Activated T-helper 2 cell treated with anti-CD3 and anti-CD28 coated beads, Interferon-gamma antibody, Interleukin-2, Interleukin-4, amounts not matched to agents 10 μg/mL and 5 μg/mL and 100 μg/mL, durations not matched to agents 14 hours and 24 hours and 36 hours (primary cell): ENCODE data around the gene HSPA12B. TPM values are rescaled to one million over a fixed set of nuclear protein-coding genes. Genes with fewer than 3 reads are reported as not detected.

Experiments
- DNase-seq: peaks from one replicate; pipeline ENCODE4 v3.0.0; 2021; ENCODE audit warnings: low spot score
- H3K27ac Mint-ChIP-seq: one replicate; pipeline ENCODE4 v1.8.0; 2021; ENCODE audit warnings: mixed read lengths
- H3K27me3 Mint-ChIP-seq: one replicate; pipeline ENCODE4 v1.8.0; 2021; ENCODE audit warnings: low read depth, mixed read lengths
- H3K36me3 Mint-ChIP-seq: one replicate; pipeline ENCODE4 v1.8.0; 2021; ENCODE audit warnings: low read depth, mixed read lengths
- H3K4me1 Mint-ChIP-seq: one replicate; pipeline ENCODE4 v1.8.0; 2021; ENCODE audit warnings: low read depth, mixed read lengths
- H3K4me3 Mint-ChIP-seq: one replicate; pipeline ENCODE4 v1.8.0; 2021; ENCODE audit warnings: low read depth, mild to moderate bottlenecking, moderate library complexity, mixed read lengths
- H3K9me3 Mint-ChIP-seq: one replicate; pipeline ENCODE4 v1.8.0; 2021; ENCODE audit warnings: mixed read lengths
- intact Hi-C: fragments of 100-400 bp; cut with micrococcal nuclease; formaldehyde crosslinking; loops from one replicate; pipeline ENCODE4 v1.15.1; 2023
- total RNA-seq: library from RNA; stranded (reverse); gene quantifications from 2 replicates; pipeline ENCODE4 v1.2.3, GENCODE V29; 2022

The HSPA12B gene
- total RNA-seq, 1 donor from 2014 or later, result 0.05 TPM

DNA sequence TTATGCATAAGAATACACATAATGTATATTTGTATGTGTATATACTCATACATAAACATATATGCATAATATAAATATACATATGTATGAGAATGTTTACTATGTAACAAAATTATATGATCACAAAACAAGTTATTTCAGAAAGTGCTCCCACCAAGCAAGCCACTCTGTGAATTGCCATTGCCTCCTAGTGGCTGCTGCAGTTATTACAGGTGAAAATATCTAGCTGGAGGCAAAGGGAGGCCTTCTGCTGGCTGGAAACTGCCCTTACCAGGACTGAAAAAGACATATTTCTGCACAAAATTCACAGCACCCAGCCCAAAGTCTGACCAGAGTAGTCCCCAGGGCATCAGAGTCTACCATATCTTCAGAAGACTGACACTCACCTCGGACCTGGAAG, 36.3 kb upstream of the HSPA12B start:
- Mint-ChIP-seq H3K4me3 (no peak overlapping the region), H3K27ac (no peak overlapping the region), H3K27me3 (no peaks in the 10 kb centered on the region), H3K36me3 (no peaks in the 10 kb centered on the region), H3K4me1 (no peaks in the 10 kb centered on the region), H3K9me3 (no peaks in the 10 kb centered on the region)
- DNase-seq, result no peak
- intact Hi-C loops, result no loop called here

- Mint-ChIP-seq H3K4me1 (no peaks in the 10 kb centered on the region), H3K36me3 (no peaks in the 10 kb centered on the region), H3K9me3 (no peaks in the 10 kb centered on the region), H3K27ac (no peak overlapping the region), H3K4me3 (no peak overlapping the region), H3K27me3 (no peaks in the 10 kb centered on the region)
- no peak for DNase-seq
- intact Hi-C loops, result no loop called here
These were observed 35.5 kb upstream of the HSPA12B start for GRCh38 chr20:3696745-3697587.

GRCh38 chr20:3697588-3698305, 34.7 kb upstream of the HSPA12B start:
- DNase-seq, result no peak
- Mint-ChIP-seq H3K4me1 (no peaks in the 10 kb centered on the region), H3K27me3 (no peaks in the 10 kb centered on the region), H3K9me3 (no peaks in the 10 kb centered on the region), H3K36me3 (no peaks in the 10 kb centered on the region), H3K4me3 (no peak overlapping the region), H3K27ac (no peak overlapping the region)
- intact Hi-C loops, result no loop called here

- intact Hi-C loops, result no loop called here
- no peak overlapping the region for H3K27ac Mint-ChIP-seq
- no peaks in the 10 kb centered on the region for H3K9me3 Mint-ChIP-seq
- H3K4me3 Mint-ChIP-seq, result no peak overlapping the region
- H3K27me3 Mint-ChIP-seq, result no peaks in the 10 kb centered on the region
- no peaks in the 10 kb centered on the region for H3K4me1 Mint-ChIP-seq
- no peak for DNase-seq
- no peaks in the 10 kb centered on the region for H3K36me3 Mint-ChIP-seq
These were observed 33.9 kb upstream of the HSPA12B start for GRCh38 chr20:3698591-3699001.

GRCh38 chr20:3699037-3699436, 33.4 kb upstream of the HSPA12B start:
- Mint-ChIP-seq H3K27me3 (no peaks in the 10 kb centered on the region), H3K4me1 (no peaks in the 10 kb centered on the region), H3K9me3 (no peaks in the 10 kb centered on the region), H3K27ac (no peak overlapping the region), H3K36me3 (no peaks in the 10 kb centered on the region), H3K4me3 (no peak overlapping the region)
- intact Hi-C loops, result no loop called here
- no peak for DNase-seq

GRCh38 chr20:3701061-3701998, 31.2 kb upstream of the HSPA12B start:
- no peaks in the 10 kb centered on the region for H3K27me3 Mint-ChIP-seq
- no peaks in the 10 kb centered on the region for H3K9me3 Mint-ChIP-seq
- H3K27ac Mint-ChIP-seq, result no peak overlapping the region
- H3K4me3 Mint-ChIP-seq, result no peak overlapping the region
- no peaks in the 10 kb centered on the region for H3K4me1 Mint-ChIP-seq
- no peak for DNase-seq
- intact Hi-C loops, result no loop called here
- no peaks in the 10 kb centered on the region for H3K36me3 Mint-ChIP-seq

DNA sequence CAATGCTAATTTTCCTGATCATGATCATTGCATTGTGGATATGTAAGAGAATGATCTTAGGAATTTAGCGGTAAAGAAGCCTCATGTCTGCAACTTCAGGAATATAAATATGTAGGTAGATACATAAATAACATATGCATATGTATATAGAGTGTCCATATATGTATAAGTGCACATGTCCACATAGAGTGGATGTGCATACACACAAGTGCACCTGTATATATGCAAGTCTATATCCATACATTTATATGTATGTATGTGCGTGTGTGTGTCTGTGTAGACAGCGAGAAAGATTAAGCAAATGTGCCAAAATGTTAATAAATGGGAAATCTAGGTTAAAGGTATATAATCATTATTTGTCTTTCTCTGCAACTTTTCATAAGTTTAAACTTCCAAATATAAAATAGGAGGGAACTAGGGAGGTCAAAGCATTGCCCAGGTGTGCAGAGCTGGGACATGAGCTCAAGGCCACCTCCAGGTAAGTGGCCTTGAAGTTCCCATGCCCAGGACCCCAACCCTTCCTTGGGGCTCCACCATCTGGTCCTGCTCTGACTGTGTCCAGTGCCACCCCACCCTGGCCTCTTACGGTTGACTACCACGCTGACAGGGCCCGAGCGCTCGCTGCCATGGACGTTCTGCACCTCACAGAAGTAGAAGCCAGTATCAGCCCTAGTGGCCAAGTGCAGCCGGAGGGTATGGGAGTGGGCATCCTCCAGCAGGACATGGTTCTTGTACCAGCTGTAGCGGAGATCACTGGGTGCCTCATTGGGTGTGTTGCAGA, 29.7 kb upstream of the HSPA12B start:
- H3K36me3 Mint-ChIP-seq, result no peaks in the 10 kb centered on the region
- no peak overlapping the region for H3K27ac Mint-ChIP-seq
- no peaks in the 10 kb centered on the region for H3K9me3 Mint-ChIP-seq
- no peaks in the 10 kb centered on the region for H3K4me1 Mint-ChIP-seq
- H3K4me3 Mint-ChIP-seq, result no peak overlapping the region
- intact Hi-C loops, result no loop called here
- no peaks in the 10 kb centered on the region for H3K27me3 Mint-ChIP-seq
- no peak for DNase-seq

GRCh38 chr20:3704087-3704486, 28.4 kb upstream of the HSPA12B start:
- no peaks in the 10 kb centered on the region for H3K4me1 Mint-ChIP-seq
- DNase-seq, result no peak
- H3K27ac Mint-ChIP-seq, result no peak overlapping the region
- no peaks in the 10 kb centered on the region for H3K36me3 Mint-ChIP-seq
- no peak overlapping the region for H3K4me3 Mint-ChIP-seq
- H3K27me3 Mint-ChIP-seq, result peaks cover 3% of the 10 kb centered on the region
- intact Hi-C loops, result no loop called here
- no peaks in the 10 kb centered on the region for H3K9me3 Mint-ChIP-seq

- Mint-ChIP-seq H3K4me3 (no peak overlapping the region), H3K27me3 (peaks cover 8% of the 10 kb centered on the region), H3K27ac (no peak overlapping the region), H3K4me1 (no peaks in the 10 kb centered on the region), H3K36me3 (no peaks in the 10 kb centered on the region), H3K9me3 (no peaks in the 10 kb centered on the region)
- no peak for DNase-seq
- intact Hi-C loops, result no loop called here
These were observed 27.0 kb upstream of the HSPA12B start for GRCh38 chr20:3705491-3705969.

- H3K36me3 Mint-ChIP-seq, result no peaks in the 10 kb centered on the region
These were observed 26.3 kb upstream of the HSPA12B start for GRCh38 chr20:3705970-3706739.

DNA sequence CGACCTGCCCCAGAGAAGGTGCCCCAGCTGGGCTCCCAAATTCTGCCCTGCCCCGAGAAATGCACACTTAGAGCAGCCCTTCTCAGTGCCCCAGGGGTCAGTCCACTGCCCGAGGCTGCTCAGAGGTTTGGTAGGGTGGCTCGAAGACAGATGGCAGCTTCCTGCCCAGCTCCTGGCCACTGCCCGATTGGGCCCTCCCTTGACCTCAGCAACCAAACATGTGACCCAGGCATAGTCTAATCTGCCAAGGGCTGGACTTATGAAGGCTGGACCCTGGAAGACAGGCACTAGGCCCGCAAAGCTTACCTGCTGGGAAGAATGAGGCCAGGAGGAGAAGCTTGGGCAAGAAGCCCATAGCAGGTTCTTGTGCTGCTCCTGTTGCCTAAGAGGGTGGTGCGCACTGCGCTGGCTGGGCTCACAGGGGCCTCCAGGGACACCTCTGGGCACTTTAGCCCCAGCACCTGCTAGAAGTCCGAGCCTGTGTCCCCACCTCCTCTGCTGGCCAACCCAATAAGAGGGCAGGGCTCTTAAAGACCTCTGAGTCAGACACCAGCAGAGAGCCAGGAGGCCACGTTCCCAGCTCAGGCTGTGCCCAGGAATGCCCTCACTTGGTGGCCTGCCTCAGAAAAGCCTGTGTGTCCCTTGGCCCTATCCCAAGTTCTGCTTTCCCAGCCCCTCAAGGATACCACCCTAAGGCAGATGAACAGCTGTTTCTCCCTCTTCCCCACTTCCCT, 25.5 kb upstream of the HSPA12B start:
- Mint-ChIP-seq H3K4me3 (no peak overlapping the region), H3K36me3 (no peaks in the 10 kb centered on the region), H3K9me3 (no peaks in the 10 kb centered on the region), H3K27ac (no peak overlapping the region), H3K4me1 (no peaks in the 10 kb centered on the region), H3K27me3 (peaks cover 8% of the 10 kb centered on the region)
- intact Hi-C loops, result no loop called here
- DNase-seq, result no peak

More at GRCh38 chr20:3705970-3706739, 26.3 kb upstream of the HSPA12B start:
- peaks cover 8% of the 10 kb centered on the region for H3K27me3 Mint-ChIP-seq
- no peaks in the 10 kb centered on the region for H3K9me3 Mint-ChIP-seq
- intact Hi-C loops, result no loop called here
- DNase-seq, result no peak
- no peak overlapping the region for H3K4me3 Mint-ChIP-seq
- H3K4me1 Mint-ChIP-seq, result no peaks in the 10 kb centered on the region
- no peak overlapping the region for H3K27ac Mint-ChIP-seq
